ENCODE measurements around the gene MESP1.

DNA sequence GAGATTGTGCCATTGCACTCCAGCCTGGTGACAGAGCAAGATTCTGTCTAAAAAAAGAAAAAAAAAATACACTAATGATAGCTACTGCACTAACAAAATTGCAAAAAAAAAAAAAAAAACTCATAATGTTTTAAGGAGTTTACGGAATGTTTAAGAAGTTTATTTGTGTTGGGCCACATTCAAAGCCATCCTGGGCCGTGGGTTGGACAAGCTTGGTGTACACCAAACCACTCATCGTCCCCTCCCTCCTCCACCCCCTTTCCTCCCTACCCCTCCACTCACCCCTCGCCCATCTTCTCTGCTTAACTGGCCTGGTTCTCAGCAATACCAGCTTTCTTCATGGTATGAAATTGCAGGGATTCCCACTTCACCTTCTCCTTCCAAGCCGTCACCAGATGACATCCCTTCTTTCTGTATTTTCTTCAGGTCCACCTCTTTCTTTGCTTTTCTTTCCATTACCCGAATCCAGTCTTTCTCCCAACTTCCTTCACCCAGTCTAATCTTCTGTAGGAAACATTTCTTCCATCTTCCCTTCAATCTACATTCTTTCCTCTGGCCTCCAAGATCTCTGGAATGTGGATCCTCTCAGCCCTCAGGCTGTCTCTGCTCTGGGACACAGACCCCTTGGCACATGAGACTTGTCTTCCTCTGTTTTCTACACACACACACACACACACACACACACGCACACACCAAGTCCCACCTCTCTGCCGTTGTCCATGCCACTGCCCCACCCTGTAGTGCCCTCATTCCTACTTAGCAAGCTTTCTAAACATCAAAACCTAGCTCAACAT is 3.5 kb upstream of the MESP1 start:
- TF ChIP-seq, protein P1, sequence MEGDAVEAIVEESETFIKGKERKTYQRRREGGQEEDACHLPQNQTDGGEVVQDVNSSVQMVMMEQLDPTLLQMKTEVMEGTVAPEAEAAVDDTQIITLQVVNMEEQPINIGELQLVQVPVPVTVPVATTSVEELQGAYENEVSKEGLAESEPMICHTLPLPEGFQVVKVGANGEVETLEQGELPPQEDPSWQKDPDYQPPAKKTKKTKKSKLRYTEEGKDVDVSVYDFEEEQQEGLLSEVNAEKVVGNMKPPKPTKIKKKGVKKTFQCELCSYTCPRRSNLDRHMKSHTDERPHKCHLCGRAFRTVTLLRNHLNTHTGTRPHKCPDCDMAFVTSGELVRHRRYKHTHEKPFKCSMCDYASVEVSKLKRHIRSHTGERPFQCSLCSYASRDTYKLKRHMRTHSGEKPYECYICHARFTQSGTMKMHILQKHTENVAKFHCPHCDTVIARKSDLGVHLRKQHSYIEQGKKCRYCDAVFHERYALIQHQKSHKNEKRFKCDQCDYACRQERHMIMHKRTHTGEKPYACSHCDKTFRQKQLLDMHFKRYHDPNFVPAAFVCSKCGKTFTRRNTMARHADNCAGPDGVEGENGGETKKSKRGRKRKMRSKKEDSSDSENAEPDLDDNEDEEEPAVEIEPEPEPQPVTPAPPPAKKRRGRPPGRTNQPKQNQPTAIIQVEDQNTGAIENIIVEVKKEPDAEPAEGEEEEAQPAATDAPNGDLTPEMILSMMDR (IDR thresholded peaks at IDR 0.05) = no peak
- TF ChIP-seq POLR2A (IDR thresholded peaks at IDR 0.05) = no peak
